Measurements from ENCODE around the gene RAB6B. TPM values are rescaled to one million over a fixed set of nuclear protein-coding genes. Genes with fewer than 3 reads are reported as not detected.

RAB6B gene
- total and polyA plus RNA-seq, 8 donors, result 1.6 to 9.2 (median 3.9) TPM

- 64 to 70% methylated on average over 8 of the region's 8 CpGs for WGBS, 2 donors
- ATAC-seq, result peak; percentile 61 to 89 (median 88)
- Histone ChIP-seq H3K9me3 (no peaks in the 10 kb centered on the region), H3K27me3 (no peaks in the 10 kb centered on the region), H3K4me1 (no peaks in the 10 kb centered on the region), H3K27ac (no peak overlapping the region), H3K36me3 (peaks cover 12 to 38% (median 22%) of the 10 kb centered on the region in 3 donors), H3K4me3 (no peak overlapping the region)
- DNase-seq, result peak; percentile 60 to 96 (median 86)
- intact Hi-C loops (cut with DNase I), result loop anchor here in 1 of 3 donors (5.0 kb wide), 1 partner anchor 105 kb away; no protein-coding TSS in a partner anchor
- FAIRE-seq, result no peak
- TF ChIP-seq CTCF (IDR thresholded peaks at IDR 0.05), result peak in 2 of 4 donors; percentile 12 to 32
Observed at GRCh38 chr3:133821767-133822638, 73.7 kb downstream of the RAB6B start.

GRCh38 chr3:133820889-133821675 is 74.6 kb downstream of the RAB6B start:
- no peak for DNase-seq
- intact Hi-C loops (cut with DNase I), result loop anchor here in 1 of 3 donors (5.0 kb wide), 1 partner anchor 106 kb away; no protein-coding TSS in a partner anchor
- H3K4me3 ChIP-seq, result no peak overlapping the region
- no peak for ATAC-seq
- no peak for FAIRE-seq
- H3K4me1 ChIP-seq, result peaks cover 0 to 3% (median 0%) of the 10 kb centered on the region in 3 donors
- no peaks in the 10 kb centered on the region for H3K27me3 ChIP-seq
- H3K27ac ChIP-seq, result no peak overlapping the region
- no peaks in the 10 kb centered on the region for H3K9me3 ChIP-seq
- 65 to 73% methylated on average over 3 of the region's 3 CpGs for WGBS, 2 donors
- TF ChIP-seq CTCF (IDR thresholded peaks at IDR 0.05), result no peak
- peaks cover 12 to 43% (median 22%) of the 10 kb centered on the region in 3 donors for H3K36me3 ChIP-seq

GRCh38 chr3:133820129-133820528 is 75.6 kb downstream of the RAB6B start:
- Histone ChIP-seq H3K9me3 (no peaks in the 10 kb centered on the region), H3K4me3 (no peak overlapping the region), H3K27me3 (no peaks in the 10 kb centered on the region), H3K4me1 (peaks cover 0 to 6% (median 0%) of the 10 kb centered on the region in 3 donors), H3K27ac (no peak overlapping the region), H3K36me3 (peaks cover 12 to 43% (median 22%) of the 10 kb centered on the region in 3 donors)
- WGBS, 2 donors, result 73 to 75% methylated on average over 4 of the region's 4 CpGs
- TF ChIP-seq CTCF (IDR thresholded peaks at IDR 0.05), result no peak
- ATAC-seq (no peak), FAIRE-seq (no peak), DNase-seq (no peak)
- intact Hi-C loops (cut with DNase I), result loop anchor here in 1 of 3 donors (5.0 kb wide), 1 partner anchor 107 kb away; no protein-coding TSS in a partner anchor

GRCh38 chr3:133815386-133815785 is 80.3 kb downstream of the RAB6B start:
- no peak for TF ChIP-seq CTCF (IDR thresholded peaks at IDR 0.05)
- Histone ChIP-seq H3K4me3 (no peak overlapping the region), H3K36me3 (peaks cover 11 to 38% (median 17%) of the 10 kb centered on the region in 3 donors), H3K4me1 (peaks cover 0 to 12% (median 9%) of the 10 kb centered on the region in 3 donors), H3K9me3 (no peaks in the 10 kb centered on the region), H3K27me3 (no peaks in the 10 kb centered on the region), H3K27ac (no peak overlapping the region)
- 63 to 67% methylated on average over 2 of the region's 2 CpGs for WGBS, 2 donors
- DNase-seq, result no peak
- no peak for FAIRE-seq
- intact Hi-C loops (cut with DNase I), result no loop called here
- ATAC-seq, result no peak
